ENCODE results near the gene SLC38A1. TPM values are rescaled to one million over a fixed set of nuclear protein-coding genes. Genes with fewer than 3 reads are reported as not detected.

Gene SLC38A1
- total RNA-seq, 1 experiment from 2014 or later, result 155 TPM

- Histone ChIP-seq H3K9me3 (ENCODE audit: control insufficient read depth in 1 of 2, insufficient read depth in 1 of 2, low read depth in 1 of 2, low read length in 2 of 2) (no peaks in the 10 kb centered on the region), H3K4me1 (ENCODE audit: control insufficient read depth in 1 of 2, insufficient read depth in 2 of 2, low read length in 2 of 2) (no peaks in the 10 kb centered on the region), H3K9me2 (ENCODE audit: insufficient read depth) (no peaks in the 10 kb centered on the region), H3K36me3 (ENCODE audit: control insufficient read depth in 1 of 2, insufficient read depth in 2 of 2, low read length in 2 of 2) (peaks cover 0 to 6% of the 10 kb centered on the region in 2 experiments; a peak in 2 of 4 replicates), H3K27me3 (ENCODE audit: insufficient read depth, low read length) (no peaks in the 10 kb centered on the region), H3K9ac (ENCODE audit: low read length) (no peak overlapping the region), H3K4me3 (replicated peaks in 1 of 2; ENCODE audit: low read depth in 1 of 2, low read length in 2 of 2) (no peak overlapping the region), H3K4me2 (ENCODE audit: low read length) (no peak overlapping the region), H3K79me2 (ENCODE audit: insufficient read depth, low read length) (no peaks in the 10 kb centered on the region), H3K27ac (ENCODE audit: low read depth, low read length) (no peak overlapping the region), H4K20me1 (ENCODE audit: insufficient read depth) (no peaks in the 10 kb centered on the region), H2AFZ (ENCODE audit: low read depth, low read length, poor library complexity, severe bottlenecking) (no peak overlapping the region)
- ChIA-PET RAD21 (ENCODE audit: low non-redundant PET in 1 of 2, low total read pairs in 2 of 2, uncharacterized antibody in 2 of 2, unreplicated experiment in 2 of 2) (no interaction called here), CTCF (no interaction called here), POLR2A (no interaction called here)
- TF ChIP-seq POLR2AphosphoS5 (IDR thresholded peaks at IDR 0.05; ENCODE audit: low read depth, low read length), result peak; percentile 8; the same call in 1 of the 2 replicates
- no peak for TF ChIP-seq ZBTB33 (IDR thresholded peaks at IDR 0.05; ENCODE audit: extremely low read depth, insufficient replicate concordance, low read length)
- intact Hi-C loops (cut with micrococcal nuclease), result no loop called here
- ATAC-seq (no peak), DNase-seq (ENCODE audit: low read depth, low spot score) (no peak)
- BruUV-seq (replicated peaks), result no TSS peak
These were observed 83.2 kb downstream of the SLC38A1 start for GRCh38 chr12:46185686-46186085.

DNA sequence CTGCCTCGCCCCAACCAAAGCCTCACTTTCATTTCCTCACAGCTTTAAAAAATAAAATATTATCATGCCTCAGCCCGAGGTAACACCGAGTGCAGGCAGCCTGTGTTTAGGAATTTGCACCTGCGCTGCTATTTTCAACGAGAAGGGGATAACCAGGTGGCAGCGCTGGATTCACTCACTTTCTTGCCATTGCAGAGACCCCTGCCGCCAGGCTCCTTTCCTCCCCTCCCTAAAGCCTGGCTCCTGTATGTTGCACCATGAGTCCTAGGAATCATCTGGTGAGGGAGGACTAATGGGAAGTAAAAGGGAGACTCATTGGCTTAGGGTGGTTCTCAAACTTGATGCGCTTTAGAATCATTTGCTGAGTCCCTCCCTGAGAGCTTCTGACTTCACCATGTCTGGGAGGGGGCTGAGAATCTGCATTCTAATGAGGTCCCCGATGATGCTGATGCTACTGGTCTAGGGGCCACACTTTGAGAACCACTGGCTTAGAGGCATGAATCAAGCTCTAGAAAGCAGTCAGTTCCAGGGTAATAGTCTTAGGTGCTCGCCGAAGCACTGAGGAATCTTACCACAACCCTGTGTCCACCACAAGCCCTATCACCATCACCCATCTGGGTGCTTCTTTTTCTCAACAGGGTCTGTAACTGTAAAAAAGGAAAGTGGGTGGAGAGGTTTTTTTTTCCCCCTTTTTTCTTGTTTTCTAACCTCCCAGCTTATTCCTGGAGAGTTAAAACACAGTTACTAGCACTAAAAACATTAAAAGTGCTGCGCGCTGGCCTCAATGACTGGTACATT is 83.8 kb downstream of the SLC38A1 start:
- intact Hi-C loops (cut with micrococcal nuclease), result no loop called here
- no peaks in the 10 kb centered on the region for H3K9me3 ChIP-seq (ENCODE audit: control insufficient read depth in 1 of 2, insufficient read depth in 1 of 2, low read depth in 1 of 2, low read length in 2 of 2)
- H3K36me3 ChIP-seq (ENCODE audit: control insufficient read depth in 1 of 2, insufficient read depth in 2 of 2, low read length in 2 of 2), result peaks cover 0 to 6% of the 10 kb centered on the region in 2 experiments; a peak in 2 of 4 replicates
- RAD21 ChIA-PET (ENCODE audit: low non-redundant PET in 1 of 2, low total read pairs in 2 of 2, uncharacterized antibody in 2 of 2, unreplicated experiment in 2 of 2), result no interaction called here
- H3K4me3 ChIP-seq (replicated peaks in 1 of 2; ENCODE audit: low read depth in 1 of 2, low read length in 2 of 2), result no peak overlapping the region
- H3K9me2 ChIP-seq (ENCODE audit: insufficient read depth), result no peaks in the 10 kb centered on the region
- H2AFZ ChIP-seq (ENCODE audit: low read depth, low read length, poor library complexity, severe bottlenecking), result no peak overlapping the region
- H3K4me1 ChIP-seq (ENCODE audit: control insufficient read depth in 1 of 2, insufficient read depth in 2 of 2, low read length in 2 of 2), result no peaks in the 10 kb centered on the region
- POLR2A ChIA-PET, result no interaction called here
- no TSS peak for BruUV-seq (replicated peaks)
- H3K27me3 ChIP-seq (ENCODE audit: insufficient read depth, low read length), result no peaks in the 10 kb centered on the region
- H3K4me2 ChIP-seq (ENCODE audit: low read length), result no peak overlapping the region
- CTCF ChIA-PET, result no interaction called here
- no peak overlapping the region for H3K27ac ChIP-seq (ENCODE audit: low read depth, low read length)
- TF ChIP-seq POLR2AphosphoS5 (IDR thresholded peaks at IDR 0.05; ENCODE audit: low read depth, low read length), result no peak
- TF ChIP-seq SIN3A (IDR thresholded peaks at IDR 0.05; ENCODE audit: low read depth), result no peak
- TF ChIP-seq CEBPB (IDR thresholded peaks at IDR 0.05; ENCODE audit: low read depth), result no peak
- no peak for TF ChIP-seq FOSL1 (IDR thresholded peaks at IDR 0.05; ENCODE audit: low read depth)
- TF ChIP-seq RAD21 (IDR thresholded peaks at IDR 0.05; ENCODE audit: low read depth), result no peak
- no peak for TF ChIP-seq ZNF274 (IDR thresholded peaks at IDR 0.05; ENCODE audit: low read depth, low read length)
- TF ChIP-seq, protein P1, sequence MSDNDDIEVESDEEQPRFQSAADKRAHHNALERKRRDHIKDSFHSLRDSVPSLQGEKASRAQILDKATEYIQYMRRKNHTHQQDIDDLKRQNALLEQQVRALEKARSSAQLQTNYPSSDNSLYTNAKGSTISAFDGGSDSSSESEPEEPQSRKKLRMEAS (IDR thresholded peaks at IDR 0.05), result no peak
- ATAC-seq (no peak), DNase-seq (ENCODE audit: low read depth, low spot score) (no peak)
- no peaks in the 10 kb centered on the region for H4K20me1 ChIP-seq (ENCODE audit: insufficient read depth)
- no peak overlapping the region for H3K9ac ChIP-seq (ENCODE audit: low read length)
- no peaks in the 10 kb centered on the region for H3K79me2 ChIP-seq (ENCODE audit: insufficient read depth, low read length)

Data from HCT116 (cell line).